ENCODE measurements around the gene WWOX. TPM values are rescaled to one million over a fixed set of nuclear protein-coding genes. Genes with fewer than 3 reads are reported as not detected.

Gene WWOX
- total and polyA plus RNA-seq, 2 of the 4 experiments (the other 2 are of a cell fraction): 2.7 to 5.4 TPM

DNA sequence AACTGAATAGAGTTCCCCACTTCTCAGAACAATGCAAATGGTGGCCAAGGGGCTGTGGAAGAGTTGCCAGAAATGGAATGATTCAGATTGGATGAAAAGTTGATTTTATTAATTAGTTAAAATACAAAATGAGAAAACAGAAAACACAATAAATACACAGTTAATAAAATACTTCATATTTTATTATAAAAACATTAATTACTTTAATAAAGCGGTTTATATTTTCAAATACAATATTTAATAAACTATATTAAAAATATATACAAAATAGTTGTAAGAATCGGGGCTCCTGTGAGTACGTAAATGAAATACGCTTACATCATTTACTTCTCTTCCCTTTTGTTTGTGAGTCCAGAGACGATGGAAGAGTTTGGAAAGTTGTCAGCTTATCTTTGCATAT, 507.6 kb downstream of the WWOX start:
- Histone ChIP-seq H3K4ac (ENCODE audit: low read depth, low read length) (no peak overlapping the region), H3K27me3 (ENCODE audit: control insufficient read depth, insufficient read depth, low read length) (no peaks in the 10 kb centered on the region), H3K14ac (replicated peaks; ENCODE audit: low read depth, low read length) (no peak overlapping the region), H3K4me2 (ENCODE audit: low read depth, low read length) (no peak overlapping the region), H2AK5ac (ENCODE audit: low read depth, low read length) (no peak overlapping the region), H3K27ac (ENCODE audit: insufficient read depth, low read length) (no peak overlapping the region), H3K4me3 (ENCODE audit: insufficient read depth, low read depth, low read length) (no peak overlapping the region), H2BK20ac (ENCODE audit: low read depth, low read length) (no peak overlapping the region), H4K5ac (ENCODE audit: low read depth, low read length) (no peak overlapping the region), H3K23ac (ENCODE audit: low read depth, low read length) (no peak overlapping the region), H2BK15ac (ENCODE audit: low read depth, low read length) (no peak overlapping the region), H3K4me1 (ENCODE audit: control insufficient read depth, insufficient read depth, low read length) (no peaks in the 10 kb centered on the region), H3K9me1 (ENCODE audit: insufficient read depth, low read length) (no peaks in the 10 kb centered on the region), H2BK120ac (ENCODE audit: low read depth, low read length) (no peak overlapping the region), H3K18ac (ENCODE audit: low read depth, low read length) (no peak overlapping the region), H3K9ac (ENCODE audit: low read depth, low read length) (no peak overlapping the region), H3K9me3 (ENCODE audit: control insufficient read depth, insufficient read depth, low read length) (peaks cover 10% of the 10 kb centered on the region), H3K79me1 (ENCODE audit: low read depth in 1 of 2, low read length in 2 of 2) (no peaks in the 10 kb centered on the region), H3K36me3 (ENCODE audit: control insufficient read depth, insufficient read depth, low read length) (no peaks in the 10 kb centered on the region), H2AFZ (replicated peaks; ENCODE audit: low read length, poor library complexity) (no peak overlapping the region), H2AK9ac (replicated peaks; ENCODE audit: low read depth, low read length, poor library complexity) (no peak overlapping the region), H3K56ac (ENCODE audit: extremely low read depth, insufficient read depth, low read length) (no peak overlapping the region), H4K91ac (ENCODE audit: insufficient read depth, low read depth, low read length) (no peak overlapping the region), H4K8ac (ENCODE audit: low read depth in 2 of 2, low read length in 2 of 2) (no peak overlapping the region), H4K20me1 (ENCODE audit: insufficient read depth, low read length) (no peaks in the 10 kb centered on the region), H2BK5ac (ENCODE audit: low read depth, low read length, poor library complexity, severe bottlenecking) (no peak overlapping the region)
- ATAC-seq (ENCODE audit: low read depth) (no peak), DNase-seq (no peak)
- no TSS peak for BruUV-seq (replicated peaks)
- ChIA-PET CTCF (no interaction called here), POLR2A (ENCODE audit: unreplicated experiment) (no interaction called here)
- WGBS, 2 experiments (ENCODE audit: extremely low coverage in 2 of 2, insufficient read length in 1 of 2): no CpG with 5 or more reads among the region's 5 CpGs
- dilution Hi-C loops (cut with HindIII; ENCODE audit: low sequenced_read_pairs, unreplicated experiment) (no loop called here), intact Hi-C loops (cut with micrococcal nuclease) (no loop called here), in situ Hi-C loops (cut with MboI; ENCODE audit: low sequenced_read_pairs) (no loop called here)
- TF ChIP-seq FOS (IDR thresholded peaks at IDR 0.05; ENCODE audit: low read depth, low read length) (no peak), ELK1 (IDR thresholded peaks at IDR 0.05; ENCODE audit: borderline replicate concordance, low read depth, low read length) (no peak), CTCF (conservative IDR thresholded peaks at IDR 0.05; ENCODE audit: low read depth, low read length) (no peak), CEBPB (IDR thresholded peaks at IDR 0.05; ENCODE audit: low read depth, low read length) (no peak), MXI1 (IDR thresholded peaks at IDR 0.05; ENCODE audit: borderline replicate concordance, low read depth, low read length) (no peak), BHLHE40 (IDR thresholded peaks at IDR 0.05; ENCODE audit: low read depth, low read length) (no peak), RCOR1 (IDR thresholded peaks at IDR 0.05; ENCODE audit: insufficient replicate concordance, low read length) (no peak), RFX5 (IDR thresholded peaks at IDR 0.05; ENCODE audit: low read depth, low read length) (no peak), CHD1 (IDR thresholded peaks at IDR 0.05; ENCODE audit: low read depth, low read length) (no peak), SMC3 (IDR thresholded peaks at IDR 0.05; ENCODE audit: low read depth, low read length) (no peak), POLR2A (IDR thresholded peaks at IDR 0.05; ENCODE audit: low read depth, low read length) (no peak), MAFK (IDR thresholded peaks at IDR 0.05; ENCODE audit: low read depth, low read length) (no peak), NFE2L2 (IDR thresholded peaks at IDR 0.05; ENCODE audit: low read depth, low read length) (no peak), MAZ (IDR thresholded peaks at IDR 0.05; ENCODE audit: borderline replicate concordance, low read depth, low read length) (no peak), RAD21 (IDR thresholded peaks at IDR 0.05; ENCODE audit: low read length) (no peak)
- TF ChIP-seq, protein P1, sequence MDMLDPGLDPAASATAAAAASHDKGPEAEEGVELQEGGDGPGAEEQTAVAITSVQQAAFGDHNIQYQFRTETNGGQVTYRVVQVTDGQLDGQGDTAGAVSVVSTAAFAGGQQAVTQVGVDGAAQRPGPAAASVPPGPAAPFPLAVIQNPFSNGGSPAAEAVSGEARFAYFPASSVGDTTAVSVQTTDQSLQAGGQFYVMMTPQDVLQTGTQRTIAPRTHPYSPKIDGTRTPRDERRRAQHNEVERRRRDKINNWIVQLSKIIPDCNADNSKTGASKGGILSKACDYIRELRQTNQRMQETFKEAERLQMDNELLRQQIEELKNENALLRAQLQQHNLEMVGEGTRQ (IDR thresholded peaks at IDR 0.05; ENCODE audit: low read depth, low read length): no peak
